Fibroblast of villous mesenchyme (primary cell): ENCODE data around the gene BCL2. TPM values are rescaled to one million over a fixed set of nuclear protein-coding genes. Genes with fewer than 3 reads are reported as not detected.

Experiments used
- DNase-seq: peaks from one replicate; pipeline ENCODE4 v3.0.0-alpha.2; 2010; ENCODE audit warnings: low read depth
- H3K4me3 ChIP-seq: 2 replicates; pipeline ENCODE4 v1.5.1; 2011; ENCODE audit warnings: low read depth, mild to moderate bottlenecking, low read length
- total RNA-seq: library from RNA; depleted of rRNA; stranded (reverse); fragments of >200 nt; gene quantifications from 2 replicates; pipeline ENCODE4 v1.2.3, GENCODE V29; 2012
- TF ChIP-seq, protein P1 (sequence below): IDR thresholded peaks from 2 replicates; pipeline ENCODE4 v1.5.1; 2012; ENCODE audit warnings: low read depth, mild to moderate bottlenecking, low read length; ENCODE audit not compliant: insufficient read depth

BCL2 gene
- total RNA-seq, 1 donor: 0.86 TPM

DNA sequence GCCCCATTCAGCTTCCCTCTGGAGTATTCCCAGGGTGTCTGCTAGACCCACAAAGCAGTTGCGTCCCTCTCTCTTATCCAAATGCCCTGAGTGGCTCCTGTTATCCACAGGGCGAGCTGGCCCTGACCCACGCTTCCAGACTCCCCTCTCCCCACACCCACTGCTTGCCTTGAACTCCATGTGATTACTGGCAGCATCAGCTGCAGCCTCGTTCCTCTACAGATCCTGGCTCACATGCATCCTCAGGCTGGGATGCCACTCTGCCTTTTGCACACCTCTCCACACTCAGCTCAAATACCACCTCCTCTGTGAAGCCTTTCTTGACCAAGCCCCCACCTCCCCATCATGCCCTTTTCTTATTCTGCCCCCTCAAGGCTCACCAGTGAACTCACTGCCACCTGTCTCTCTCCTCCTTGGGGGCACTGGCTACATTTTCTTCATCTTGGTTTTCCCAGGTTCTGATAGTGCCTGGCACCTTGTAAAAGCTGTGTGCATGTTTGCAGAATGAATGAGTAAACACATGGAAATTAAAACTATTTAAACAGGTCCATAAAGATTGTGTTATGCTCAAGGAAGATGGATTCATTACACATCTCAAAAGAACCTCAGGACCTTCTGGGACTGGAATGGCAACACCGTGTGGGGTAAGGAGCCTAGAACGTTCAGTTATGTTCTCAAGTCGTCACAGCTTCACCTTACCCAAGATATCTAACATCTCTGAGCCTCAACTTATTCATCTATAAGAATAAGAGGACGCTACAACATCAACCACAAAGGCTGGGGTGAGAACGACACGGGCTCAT lies 165.0 kb downstream of the BCL2 start:
- H3K4me3 ChIP-seq: no peak overlapping the region
- no peak for DNase-seq
- TF ChIP-seq, protein P1, sequence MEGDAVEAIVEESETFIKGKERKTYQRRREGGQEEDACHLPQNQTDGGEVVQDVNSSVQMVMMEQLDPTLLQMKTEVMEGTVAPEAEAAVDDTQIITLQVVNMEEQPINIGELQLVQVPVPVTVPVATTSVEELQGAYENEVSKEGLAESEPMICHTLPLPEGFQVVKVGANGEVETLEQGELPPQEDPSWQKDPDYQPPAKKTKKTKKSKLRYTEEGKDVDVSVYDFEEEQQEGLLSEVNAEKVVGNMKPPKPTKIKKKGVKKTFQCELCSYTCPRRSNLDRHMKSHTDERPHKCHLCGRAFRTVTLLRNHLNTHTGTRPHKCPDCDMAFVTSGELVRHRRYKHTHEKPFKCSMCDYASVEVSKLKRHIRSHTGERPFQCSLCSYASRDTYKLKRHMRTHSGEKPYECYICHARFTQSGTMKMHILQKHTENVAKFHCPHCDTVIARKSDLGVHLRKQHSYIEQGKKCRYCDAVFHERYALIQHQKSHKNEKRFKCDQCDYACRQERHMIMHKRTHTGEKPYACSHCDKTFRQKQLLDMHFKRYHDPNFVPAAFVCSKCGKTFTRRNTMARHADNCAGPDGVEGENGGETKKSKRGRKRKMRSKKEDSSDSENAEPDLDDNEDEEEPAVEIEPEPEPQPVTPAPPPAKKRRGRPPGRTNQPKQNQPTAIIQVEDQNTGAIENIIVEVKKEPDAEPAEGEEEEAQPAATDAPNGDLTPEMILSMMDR: no peak

DNA sequence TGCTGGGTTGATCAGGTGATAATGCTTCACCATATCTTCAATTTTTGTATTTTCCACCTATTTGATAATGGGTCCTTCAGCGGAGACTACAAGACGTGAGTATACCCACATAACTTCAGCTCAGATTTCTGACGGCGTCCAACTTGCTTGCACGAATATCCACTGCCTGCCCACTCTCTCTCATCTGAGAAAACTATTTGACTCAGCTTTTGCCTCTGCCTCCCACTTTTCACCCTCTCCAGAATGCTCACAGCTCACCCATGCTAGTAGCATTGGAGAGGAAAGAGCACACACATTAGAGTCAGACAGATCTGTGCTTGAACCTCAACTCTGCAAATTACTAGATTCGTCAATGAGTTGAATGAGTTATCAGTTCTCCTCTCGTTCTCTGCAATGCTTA lies 166.8 kb downstream of the BCL2 start:
- TF ChIP-seq, protein P1: no peak
- H3K4me3 ChIP-seq: no peak overlapping the region
- no peak for DNase-seq

DNA sequence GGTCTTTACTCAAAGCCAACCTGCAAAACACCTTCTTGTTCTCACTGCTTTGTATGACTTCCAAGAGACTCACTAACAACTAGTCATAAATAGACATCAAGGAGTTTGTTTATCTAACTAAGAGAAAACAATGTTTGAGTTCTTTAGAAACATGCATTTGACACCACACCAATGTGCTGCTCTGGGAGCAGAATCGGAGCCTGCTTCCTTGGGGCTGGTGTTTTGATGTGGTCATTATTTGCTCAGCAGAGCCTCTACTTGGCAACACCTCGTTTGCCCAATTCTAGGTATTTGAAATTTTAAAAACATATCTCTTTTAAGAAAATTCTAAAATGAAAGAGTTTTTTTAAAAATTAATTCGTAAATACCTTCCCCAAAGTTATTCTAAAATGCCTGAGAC lies 167.5 kb downstream of the BCL2 start:
- no peak for DNase-seq
- H3K4me3 ChIP-seq: no peak overlapping the region
- TF ChIP-seq, protein P1: no peak

DNA sequence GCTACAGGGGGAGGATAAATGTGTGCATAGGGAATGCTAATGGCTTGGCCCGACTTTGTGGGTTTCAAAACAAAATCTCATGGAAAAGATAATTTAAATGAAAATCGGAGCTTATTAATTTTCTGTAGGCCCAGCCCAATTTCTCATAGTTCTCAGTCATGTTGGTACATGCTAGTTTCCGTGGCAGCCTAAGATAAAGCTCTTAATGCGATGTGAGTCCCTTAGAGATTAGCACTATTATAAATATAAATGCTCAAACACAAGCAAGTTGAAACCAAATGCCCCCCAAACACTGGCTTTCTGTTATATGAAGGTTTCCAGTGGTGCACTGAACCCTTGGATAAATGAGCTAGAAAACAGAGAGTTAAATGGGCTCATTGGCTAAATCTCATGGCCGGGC lies 168.0 kb downstream of the BCL2 start:
- no peak for DNase-seq
- TF ChIP-seq, protein P1: no peak
- no peak overlapping the region for H3K4me3 ChIP-seq

DNA sequence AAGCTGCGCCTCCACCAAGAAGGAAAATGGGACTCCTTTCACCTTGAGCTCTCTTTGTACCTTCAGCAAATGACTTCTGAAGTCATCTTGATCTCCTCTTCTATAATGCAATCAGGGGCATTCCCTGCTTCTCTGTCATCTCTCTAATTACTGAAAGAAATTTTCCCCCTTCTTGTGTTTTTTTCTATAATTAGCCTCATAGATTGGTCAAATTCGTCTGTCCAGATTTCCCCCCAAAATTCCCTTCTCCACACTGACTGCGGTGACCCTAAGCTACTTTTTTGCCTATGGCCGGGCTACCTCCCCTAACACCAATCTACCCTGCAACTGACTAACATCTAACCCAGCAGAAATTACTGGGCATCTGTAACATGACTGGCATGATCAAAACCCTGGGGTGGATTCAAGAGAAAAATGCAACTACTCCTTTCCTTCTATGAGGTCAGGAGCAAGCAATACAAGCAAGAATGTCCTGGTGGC lies 168.6 kb downstream of the BCL2 start:
- TF ChIP-seq, protein P1: no peak
- no peak for DNase-seq

DNA sequence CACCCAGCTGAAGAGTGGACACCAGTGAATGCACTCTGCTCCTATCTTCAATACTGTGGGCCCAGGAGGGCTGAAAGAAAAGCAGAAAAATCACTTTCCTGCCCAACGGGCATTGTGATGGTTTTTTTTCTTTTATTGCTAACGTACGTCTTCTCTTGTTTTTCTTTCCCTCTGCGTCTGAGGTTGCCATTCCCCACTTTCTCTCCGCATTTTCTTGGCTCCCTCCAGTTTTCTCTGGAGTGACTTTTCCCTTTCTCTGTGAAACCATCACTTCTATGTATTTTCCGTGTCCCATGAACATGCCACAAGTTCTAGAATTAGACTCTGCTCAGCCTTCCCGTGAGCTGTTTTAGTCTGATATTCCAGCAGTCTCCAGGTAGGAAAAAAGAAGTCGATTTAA lies 169.2 kb downstream of the BCL2 start:
- DNase-seq: no peak
- TF ChIP-seq, protein P1: no peak
- no peak overlapping the region for H3K4me3 ChIP-seq

More for the DNA sequence above, 168.6 kb downstream of the BCL2 start:
- no peak overlapping the region for H3K4me3 ChIP-seq

DNA sequence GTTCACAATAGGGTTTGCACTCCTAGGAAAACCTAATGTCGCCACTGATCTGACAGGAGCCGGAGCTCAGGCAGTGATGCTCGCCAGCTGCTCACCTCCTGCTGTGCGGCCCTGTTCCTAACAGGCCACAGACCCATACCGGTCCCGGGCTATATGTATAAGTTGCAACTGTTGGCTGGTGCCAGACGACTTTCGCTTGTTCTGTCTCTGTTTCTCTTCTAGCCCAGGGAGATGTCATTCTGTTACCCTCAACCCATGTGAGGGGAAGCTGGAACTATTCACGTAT lies 170.3 kb downstream of the BCL2 start:
- no peak for DNase-seq
- TF ChIP-seq, protein P1: no peak

More for the DNA sequence above, 170.3 kb downstream of the BCL2 start:
- no peak overlapping the region for H3K4me3 ChIP-seq
